NOMO-1 treated with DMSO at 0.1 percent for 48 hours (cell line): ENCODE measurements around the gene SLC47A1.
A peak's percentile ranks its signal among the peaks of the same experiment; 100 is the strongest.
"Not testable (repeated sequence)": the region's sequence is repeated elsewhere in the genome, so short reads cannot be mapped to it uniquely, and the experiment has no call there.

Experiments
- DNase-seq: peaks from one replicate; lab custom pipeline; 2025; ENCODE audit not compliant: unreplicated experiment; lab: John Stamatoyannopoulos, UW

SLC47A1 gene

GRCh38 chr17:19519388-19520291 is 14.0 kb upstream of the SLC47A1 start:
- peak; percentile 79 for DNase-seq

- DNase-seq: peak; percentile 0
Measured at GRCh38 chr17:19520641-19521040, 13.0 kb upstream of the SLC47A1 start.

GRCh38 chr17:19523690-19524089 is 10.0 kb upstream of the SLC47A1 start:
- no peak for DNase-seq

GRCh38 chr17:19526950-19527349 is 6.7 kb upstream of the SLC47A1 start:
- not testable (repeated sequence) for DNase-seq

- no peak for DNase-seq
Measured at GRCh38 chr17:19531780-19532501, 1.7 kb upstream of the SLC47A1 start.

- DNase-seq: no peak
Measured at GRCh38 chr17:19533036-19533717, 477 bp upstream of the SLC47A1 start.

- no peak for DNase-seq
Measured at GRCh38 chr17:19534562-19535149, 1.0 kb downstream of the SLC47A1 start.

GRCh38 chr17:19537111-19537510 is 3.5 kb downstream of the SLC47A1 start:
- DNase-seq: no peak

- DNase-seq: peak; percentile 10
Measured at GRCh38 chr17:19538095-19539039, 4.7 kb downstream of the SLC47A1 start.

GRCh38 chr17:19539040-19539399 is 5.4 kb downstream of the SLC47A1 start:
- no peak for DNase-seq

- no peak for DNase-seq
Measured at GRCh38 chr17:19539841-19540311, 6.2 kb downstream of the SLC47A1 start.

- DNase-seq: no peak
Measured at GRCh38 chr17:19540706-19541370, 7.2 kb downstream of the SLC47A1 start.

GRCh38 chr17:19541445-19541844 is 7.8 kb downstream of the SLC47A1 start:
- no peak for DNase-seq

- DNase-seq: no peak
Measured at GRCh38 chr17:19542247-19542646, 8.6 kb downstream of the SLC47A1 start.

- DNase-seq: no peak
Measured at GRCh38 chr17:19544366-19544765, 10.7 kb downstream of the SLC47A1 start.

GRCh38 chr17:19546289-19547065 is 12.8 kb downstream of the SLC47A1 start:
- DNase-seq: peak; percentile 77

- DNase-seq: no peak
Measured at GRCh38 chr17:19549746-19550623, 16.3 kb downstream of the SLC47A1 start.

GRCh38 chr17:19551165-19551564 is 17.5 kb downstream of the SLC47A1 start:
- no peak for DNase-seq
